Lower leg skin (tissue), 4 donors: ENCODE measurements around the gene SORL1. TPM values are rescaled to one million over a fixed set of nuclear protein-coding genes. Genes with fewer than 3 reads are reported as not detected.

Source experiments
- DNase-seq, 2 donors: peaks; one replicate each; pipeline ENCODE4 v3.0.0-alpha.2; 2019; ENCODE audit warnings: low spot score in 2 of 2
- H3K4me3 ChIP-seq: fragments of 200-600 bp; sonication (generic); 2 replicates; pipeline ENCODE4 v1.5.1; 2017; ENCODE audit warnings: mild to moderate bottlenecking, low read depth; ENCODE audit not compliant: poor library complexity, severe bottlenecking
- CTCF ChIP-seq, 3 donors: fragments of 450-650 bp; IDR thresholded peaks; one replicate each; pipeline ENCODE4 v1.5.1; 2016; ENCODE audit warnings: antibody characterized with exemption in 3 of 3, mild to moderate bottlenecking in 3 of 3, moderate library complexity in 2 of 3
- POLR2A ChIP-seq, 2 donors: fragments of 450-650 bp; IDR thresholded peaks; one replicate each; pipeline ENCODE4 v1.6.1; 2016 to 2017; ENCODE audit warnings: antibody characterized with exemption in 2 of 2, mild to moderate bottlenecking in 1 of 2, moderate library complexity in 1 of 2
- WGBS, 2 donors: methylation state at CpG; one replicate each; pipeline ENCODE4 v1.1.5; 2018; 5-methylcytosine and 5-hydroxymethylcytosine counted together
- intact Hi-C: fragments of 100-400 bp; cut with DNase I; formaldehyde crosslinking; loops from one replicate; pipeline ENCODE4 v1.15.0; 2023; ENCODE audit warnings: low total_unique reads
- total RNA-seq, 4 donors: library from RNA; depleted of rRNA; stranded (reverse); fragments of >200 nt; gene quantifications; one replicate each; pipeline ENCODE4 v1.1.0, GENCODE V29; 2016

SORL1 gene
- total RNA-seq, 4 donors from 2014 or later: 12.5 to 21.8 (median 14.7) TPM

GRCh38 chr11:121592708-121593107, 140.6 kb downstream of the SORL1 start:
- DNase-seq: no peak
- no peak for TF ChIP-seq CTCF (IDR thresholded peaks at IDR 0.05)
- no peak for TF ChIP-seq POLR2A (IDR thresholded peaks at IDR 0.05)
- H3K4me3 ChIP-seq: no peak overlapping the region
- WGBS, 2 donors: 83 to 85% methylated on average over 2 of the region's 2 CpGs
- intact Hi-C loops: loop anchor here (5.0 kb wide), 1 partner anchor 270 kb away; no protein-coding TSS in a partner anchor

GRCh38 chr11:121595717-121596161, 143.6 kb downstream of the SORL1 start:
- 46 to 58% methylated on average over 15 of the region's 15 CpGs for WGBS, 2 donors
- intact Hi-C loops: no loop called here
- TF ChIP-seq POLR2A (IDR thresholded peaks at IDR 0.05) (no peak), CTCF (IDR thresholded peaks at IDR 0.05) (no peak)
- peak in 1 of 2 donors; percentile 41 for DNase-seq
- H3K4me3 ChIP-seq: no peak overlapping the region

GRCh38 chr11:121596195-121597155, 144.4 kb downstream of the SORL1 start:
- no peak for DNase-seq
- intact Hi-C loops: no loop called here
- TF ChIP-seq CTCF (IDR thresholded peaks at IDR 0.05) (no peak), POLR2A (IDR thresholded peaks at IDR 0.05) (no peak)
- H3K4me3 ChIP-seq: no peak overlapping the region
- WGBS, 2 donors: 53 to 66% methylated on average over 19 of the region's 19 CpGs

- no peak for DNase-seq
- no peak overlapping the region for H3K4me3 ChIP-seq
- TF ChIP-seq CTCF (IDR thresholded peaks at IDR 0.05): no peak
- TF ChIP-seq POLR2A (IDR thresholded peaks at IDR 0.05): no peak
- intact Hi-C loops: no loop called here
- WGBS, 2 donors: 82 to 83% methylated on average over 2 of the region's 2 CpGs
These were observed 151.2 kb downstream of the SORL1 start for GRCh38 chr11:121603316-121603715.

- H3K4me3 ChIP-seq: no peak overlapping the region
- no peak for TF ChIP-seq CTCF (IDR thresholded peaks at IDR 0.05)
- TF ChIP-seq POLR2A (IDR thresholded peaks at IDR 0.05): no peak
- intact Hi-C loops: no loop called here
- no peak for DNase-seq
- WGBS, 2 donors: 89 to 98% methylated on average over 13 of the region's 13 CpGs
These were observed 152.0 kb downstream of the SORL1 start for GRCh38 chr11:121604152-121604551.
